D721Med (cell line): ENCODE results near the gene FGGY.

Source experiments
- DNase-seq: peaks from one replicate; pipeline ENCODE4 v3.0.0; 2011; ENCODE audit warnings: low spot score; ENCODE audit not compliant: insufficient read length
- FAIRE-seq: peaks from 2 replicates; lab custom pipeline; 2011; peaks lifted over from hg19 to GRCh38; lab: Jason Lieb, UNC
- CTCF ChIP-seq: IDR thresholded peaks from 2 replicates; pipeline ENCODE4 v1.5.1; 2012; ENCODE audit warnings: mild to moderate bottlenecking, control low read depth; ENCODE audit not compliant: insufficient read depth; ENCODE audit errors: missing control alignments

FGGY gene

GRCh38 chr1:59805554-59805953, 508.7 kb downstream of the FGGY start:
- no peak for DNase-seq
- TF ChIP-seq CTCF: no peak
- no peak for FAIRE-seq
